GM18858 (cell line): ENCODE measurements around the gene FFAR3.

ENCODE experiments used
- ATAC-seq: cut with Tn5 transposase; IDR thresholded peaks from one replicate; pipeline ENCODE4 v1.9.1; 2021; ENCODE audit not compliant: unreplicated experiment

FFAR3 gene, protein sequence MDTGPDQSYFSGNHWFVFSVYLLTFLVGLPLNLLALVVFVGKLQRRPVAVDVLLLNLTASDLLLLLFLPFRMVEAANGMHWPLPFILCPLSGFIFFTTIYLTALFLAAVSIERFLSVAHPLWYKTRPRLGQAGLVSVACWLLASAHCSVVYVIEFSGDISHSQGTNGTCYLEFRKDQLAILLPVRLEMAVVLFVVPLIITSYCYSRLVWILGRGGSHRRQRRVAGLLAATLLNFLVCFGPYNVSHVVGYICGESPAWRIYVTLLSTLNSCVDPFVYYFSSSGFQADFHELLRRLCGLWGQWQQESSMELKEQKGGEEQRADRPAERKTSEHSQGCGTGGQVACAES

GRCh38 chr19:35357867-35358573 is at the start of gene FFAR3:
Gene FFAR3, plus strand, starts transcription at chr19:35358460. Its CDS starts 431 bp downstream, at chr19:35358891.
- ATAC-seq: no peak

DNA sequence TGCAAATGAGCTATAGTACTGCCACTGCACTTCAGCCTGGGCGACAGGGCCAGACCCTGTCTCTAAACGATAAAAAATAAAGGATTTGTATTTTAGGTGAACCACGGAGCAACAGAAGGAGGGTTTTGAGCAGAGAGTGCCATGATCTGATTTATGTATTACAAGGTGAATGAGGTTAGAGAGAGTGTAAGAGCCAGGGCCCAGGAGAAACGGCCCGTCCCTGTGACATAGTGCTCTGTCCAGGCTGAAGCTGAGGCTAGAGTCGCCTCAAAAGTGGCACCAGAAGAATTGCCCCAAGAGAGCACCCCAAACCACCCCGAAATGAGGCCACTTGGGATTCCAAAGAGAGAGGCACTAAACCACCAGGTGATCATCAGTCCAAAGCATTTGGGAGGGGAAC is 49.4 kb upstream of the FFAR3 start:
- no peak for ATAC-seq

- no peak for ATAC-seq
These were observed 48.6 kb upstream of the FFAR3 start for GRCh38 chr19:35309481-35310279.

GRCh38 chr19:35310331-35310730 is 47.9 kb upstream of the FFAR3 start:
- no peak for ATAC-seq

GRCh38 chr19:35310811-35311465 is 47.3 kb upstream of the FFAR3 start:
- no peak for ATAC-seq

DNA sequence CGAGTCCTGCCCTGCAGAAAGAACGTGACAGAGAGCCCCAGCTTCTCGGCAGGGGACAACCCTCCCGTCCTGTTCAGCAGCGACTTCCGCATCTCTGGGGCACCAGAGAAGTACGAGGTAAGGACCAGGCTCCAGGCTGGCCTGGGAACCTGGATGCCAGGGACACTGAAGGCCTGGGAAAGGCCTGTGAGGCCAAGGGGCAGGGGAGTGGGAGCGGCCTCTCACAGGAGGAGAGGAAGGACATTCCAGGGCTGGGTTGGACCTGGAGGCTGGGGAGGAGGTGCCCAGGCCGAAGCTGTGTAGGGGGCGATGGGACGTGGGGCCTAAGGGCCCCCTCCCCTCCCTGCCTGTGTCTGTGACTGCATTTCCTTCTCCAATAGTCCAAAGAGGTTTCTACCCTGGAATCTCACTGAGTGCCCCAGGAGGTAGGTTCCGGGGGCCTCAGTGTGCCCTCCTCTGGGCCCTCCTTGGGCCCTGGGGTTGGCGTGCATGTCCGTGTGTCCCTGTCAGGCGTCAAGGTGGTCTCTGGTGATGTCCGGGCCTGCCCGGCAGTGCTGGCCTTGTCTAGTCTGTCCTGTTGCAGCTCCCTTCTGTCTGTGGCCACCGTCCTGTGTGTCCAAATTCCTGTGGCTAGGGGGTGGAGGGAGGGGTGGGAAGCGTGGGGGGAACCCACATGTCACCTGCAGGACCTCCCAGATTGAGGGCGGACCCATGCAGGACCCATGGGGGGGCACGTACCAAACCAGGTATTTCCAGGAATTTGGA is 46.2 kb upstream of the FFAR3 start:
- no peak for ATAC-seq

DNA sequence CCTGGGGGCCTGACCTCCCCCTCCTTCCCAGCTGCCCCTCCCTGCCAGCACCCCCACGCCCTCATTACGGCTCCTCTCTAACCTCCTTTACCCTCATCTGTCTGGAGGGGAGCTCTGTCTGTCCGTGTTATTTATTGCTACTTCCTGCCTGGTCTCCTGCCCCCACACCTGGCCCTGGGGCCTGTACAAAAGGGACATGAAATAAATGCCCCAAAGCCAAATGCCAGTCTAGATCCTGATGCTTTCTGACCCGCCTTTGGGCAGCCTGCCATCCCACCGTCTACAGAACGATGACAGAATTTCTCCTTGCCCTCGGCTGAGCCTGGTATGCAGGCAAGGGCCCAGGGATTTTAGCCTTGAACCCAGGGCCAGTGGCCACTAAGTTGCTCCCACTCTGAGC is 44.7 kb upstream of the FFAR3 start:
- ATAC-seq: no peak

DNA sequence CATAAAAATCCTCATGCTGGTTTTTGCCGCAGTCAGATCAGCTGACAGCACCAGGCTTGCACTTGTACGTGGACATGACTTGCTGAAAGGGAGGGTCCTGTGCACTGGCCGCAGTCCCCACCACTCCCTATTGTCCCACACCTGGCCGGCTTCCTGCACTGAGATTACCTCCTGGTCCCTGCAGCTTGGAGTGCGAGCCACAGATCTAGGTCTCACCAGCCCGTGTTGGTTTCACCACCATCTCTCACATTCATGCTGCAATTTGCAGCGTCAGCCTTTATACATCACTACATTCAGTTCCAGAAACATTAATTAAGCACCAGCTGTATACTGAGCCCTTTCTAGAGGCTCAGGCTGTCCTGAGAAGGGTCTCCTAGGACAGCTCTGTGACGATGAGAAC is 44.2 kb upstream of the FFAR3 start:
- no peak for ATAC-seq

- no peak for ATAC-seq
These were observed 43.3 kb upstream of the FFAR3 start for GRCh38 chr19:35314858-35315470.

- no peak for ATAC-seq
These were observed 42.4 kb upstream of the FFAR3 start for GRCh38 chr19:35315883-35316282.

- ATAC-seq: no peak
These were observed 41.7 kb upstream of the FFAR3 start for GRCh38 chr19:35316560-35316959.

DNA sequence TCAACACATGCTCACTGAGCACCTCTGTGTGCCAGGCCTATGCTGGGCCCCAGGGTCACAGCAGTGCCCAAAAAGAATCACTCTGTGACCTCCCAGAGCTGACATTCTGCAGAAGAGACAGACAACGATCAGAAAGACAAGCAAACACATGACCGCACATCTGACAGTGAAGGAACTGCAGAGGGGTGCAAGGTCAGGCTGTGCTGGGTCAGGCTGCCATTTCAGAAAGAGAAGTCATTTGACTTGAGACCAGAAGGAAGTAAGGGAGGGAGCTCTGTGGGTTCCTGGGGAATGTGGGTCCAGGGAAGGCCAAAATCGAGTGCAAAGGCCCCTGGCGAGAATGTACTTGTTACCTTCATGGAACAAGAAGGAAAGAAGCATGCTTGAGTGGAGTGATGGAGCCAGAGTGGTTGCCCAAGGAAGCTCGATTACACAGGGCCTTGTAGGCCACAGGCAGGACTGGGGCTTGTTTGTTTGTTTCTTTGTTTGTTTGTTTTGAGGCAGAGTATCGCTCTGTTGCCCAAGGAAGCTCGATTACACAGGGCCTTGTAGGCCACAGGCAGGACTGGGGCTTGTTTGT is 40.7 kb upstream of the FFAR3 start:
- ATAC-seq: no peak

DNA sequence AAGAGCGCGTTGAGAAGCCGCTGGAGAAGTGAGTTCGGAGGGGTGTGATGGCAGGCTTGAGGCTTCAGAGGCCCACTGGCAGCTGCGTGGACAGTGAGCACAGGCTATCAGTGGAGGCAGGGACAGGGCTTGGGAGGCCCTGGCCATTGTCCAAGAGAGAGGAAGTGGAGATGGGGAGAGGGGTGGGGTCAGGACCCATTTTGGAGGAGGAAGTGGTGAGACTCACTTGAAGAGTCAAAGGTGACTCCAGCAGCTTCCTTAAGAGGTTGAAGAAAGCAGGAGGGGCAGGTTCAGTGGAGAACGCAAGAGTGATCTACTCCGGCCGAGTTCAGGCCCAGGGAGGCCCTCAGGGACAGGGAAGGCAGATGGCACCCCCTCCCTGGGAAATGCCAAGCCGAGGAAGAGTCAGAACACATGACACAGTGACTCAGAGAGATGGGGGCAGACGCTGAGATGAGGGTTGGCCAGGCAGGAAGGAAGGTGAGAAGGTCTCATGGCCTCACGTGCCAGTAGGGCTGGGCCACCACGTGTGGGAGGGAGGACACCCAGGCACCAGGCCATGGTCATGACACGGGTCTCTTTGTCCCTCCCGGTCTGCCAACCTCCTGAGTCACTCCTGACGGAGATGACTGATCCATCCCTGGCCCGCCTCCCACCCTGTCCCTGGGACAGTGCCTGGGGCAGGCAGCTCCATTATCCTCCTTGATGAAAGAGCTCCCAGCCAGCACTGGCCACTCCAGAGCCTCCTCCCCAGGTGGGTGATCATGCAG is 39.4 kb upstream of the FFAR3 start:
- ATAC-seq: no peak

GRCh38 chr19:35320065-35320713 is 38.1 kb upstream of the FFAR3 start:
- ATAC-seq: no peak

DNA sequence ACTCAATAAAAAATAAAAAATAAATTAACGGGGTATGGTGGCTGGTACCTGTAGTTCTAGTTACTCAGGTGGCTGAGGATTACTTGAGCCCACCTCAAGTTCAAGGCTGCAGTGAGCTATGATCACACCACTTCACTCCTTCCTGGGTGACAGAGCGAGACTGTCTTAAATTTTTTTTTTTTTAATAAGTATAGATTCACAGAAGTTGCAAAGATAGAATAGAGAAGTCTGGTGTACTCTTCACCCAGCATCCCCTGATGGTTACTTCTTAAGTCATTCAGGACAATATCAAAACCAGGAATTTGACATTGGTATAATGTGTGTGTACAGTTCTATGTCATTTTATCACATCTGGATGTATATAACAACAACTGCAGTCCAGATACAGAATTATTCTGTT is 37.0 kb upstream of the FFAR3 start:
- no peak for ATAC-seq

DNA sequence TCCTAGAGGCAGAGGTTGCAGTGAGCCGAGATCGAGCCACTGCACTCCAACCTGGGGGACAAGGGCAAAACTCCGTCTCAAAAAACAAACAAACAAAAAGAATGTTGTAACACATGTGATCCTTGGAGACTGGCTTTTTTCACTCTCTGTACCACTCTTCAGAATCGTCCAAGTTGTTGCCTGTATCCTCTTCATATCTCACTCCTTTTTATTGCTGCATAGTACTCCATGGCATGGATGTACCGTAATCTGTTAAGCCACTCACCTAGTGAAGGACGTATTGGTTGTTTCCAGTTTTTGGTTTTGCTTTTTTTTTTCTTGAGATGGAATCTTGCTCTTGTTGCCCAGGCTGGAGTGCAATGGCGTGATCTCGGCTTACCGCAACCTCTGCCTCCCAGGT is 36.2 kb upstream of the FFAR3 start:
- ATAC-seq: no peak

DNA sequence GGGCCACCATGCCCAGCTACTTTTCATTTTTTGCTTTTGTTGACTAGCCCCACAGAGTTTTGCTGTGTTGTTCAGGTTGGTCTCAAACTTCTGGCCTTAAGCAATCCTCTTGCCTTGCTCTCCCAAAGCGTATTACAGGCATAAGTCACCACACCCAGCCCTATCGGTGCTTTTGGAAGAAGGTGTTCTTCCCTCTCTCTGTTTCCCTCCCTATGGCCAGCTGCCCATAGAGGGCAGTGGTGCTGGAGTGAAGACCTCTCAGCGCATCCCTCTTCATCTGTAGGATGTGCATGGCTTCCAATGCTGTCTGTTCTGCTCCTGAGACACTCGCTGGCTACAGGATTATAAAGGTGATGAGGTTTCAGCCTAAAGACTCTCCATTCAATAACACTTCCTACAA is 30.6 kb upstream of the FFAR3 start:
- ATAC-seq: no peak

GRCh38 chr19:35328851-35329285 is 29.4 kb upstream of the FFAR3 start, which contains the start of gene CD22:
Gene CD22, plus strand, starts transcription at chr19:35329187. Its CDS starts 2,854 bp downstream, at chr19:35332041.
- no peak for ATAC-seq
